Keratinocyte (primary cell): ENCODE data around the gene CFAP57.

ENCODE experiments used
- CTCF ChIP-seq, 3 experiments: IDR thresholded peaks in 1 of 3; conservative IDR thresholded peaks in 1 of 3; optimal IDR thresholded peaks in 1 of 3; 2 replicates in 2 of 3; 3 replicates in 1 of 3; pipeline versions ENCODE3 to v1.5.1; 2011; ENCODE audit warnings: low read length in 3 of 3, mild to moderate bottlenecking in 3 of 3, moderate library complexity in 2 of 3, control low read depth in 1 of 3, inconsistent platforms in 1 of 3; ENCODE audit not compliant: insufficient read depth in 2 of 3; ENCODE audit errors: extremely low read depth in 1 of 3
- EZH2 ChIP-seq: IDR thresholded peaks from one replicate; pipeline ENCODE4 v1.6.1; 2012; ENCODE audit warnings: inconsistent platforms, mild to moderate bottlenecking, low read length, moderate library complexity

- no peak for TF ChIP-seq CTCF (optimal IDR thresholded peaks at IDR 0.05 in 1 of 3, IDR thresholded peaks at IDR 0.05 in 1 of 3, conservative IDR thresholded peaks at IDR 0.05 in 1 of 3; ENCODE audit: extremely low read depth in 1 of 3, insufficient read depth in 2 of 3, low read length in 3 of 3)
- TF ChIP-seq EZH2, result no peak
Measured at GRCh38 chr1:43279161-43279560, 107.0 kb downstream of the CFAP57 start.
